ENCODE measurements around the gene PCF11.

The PCF11 gene, protein sequence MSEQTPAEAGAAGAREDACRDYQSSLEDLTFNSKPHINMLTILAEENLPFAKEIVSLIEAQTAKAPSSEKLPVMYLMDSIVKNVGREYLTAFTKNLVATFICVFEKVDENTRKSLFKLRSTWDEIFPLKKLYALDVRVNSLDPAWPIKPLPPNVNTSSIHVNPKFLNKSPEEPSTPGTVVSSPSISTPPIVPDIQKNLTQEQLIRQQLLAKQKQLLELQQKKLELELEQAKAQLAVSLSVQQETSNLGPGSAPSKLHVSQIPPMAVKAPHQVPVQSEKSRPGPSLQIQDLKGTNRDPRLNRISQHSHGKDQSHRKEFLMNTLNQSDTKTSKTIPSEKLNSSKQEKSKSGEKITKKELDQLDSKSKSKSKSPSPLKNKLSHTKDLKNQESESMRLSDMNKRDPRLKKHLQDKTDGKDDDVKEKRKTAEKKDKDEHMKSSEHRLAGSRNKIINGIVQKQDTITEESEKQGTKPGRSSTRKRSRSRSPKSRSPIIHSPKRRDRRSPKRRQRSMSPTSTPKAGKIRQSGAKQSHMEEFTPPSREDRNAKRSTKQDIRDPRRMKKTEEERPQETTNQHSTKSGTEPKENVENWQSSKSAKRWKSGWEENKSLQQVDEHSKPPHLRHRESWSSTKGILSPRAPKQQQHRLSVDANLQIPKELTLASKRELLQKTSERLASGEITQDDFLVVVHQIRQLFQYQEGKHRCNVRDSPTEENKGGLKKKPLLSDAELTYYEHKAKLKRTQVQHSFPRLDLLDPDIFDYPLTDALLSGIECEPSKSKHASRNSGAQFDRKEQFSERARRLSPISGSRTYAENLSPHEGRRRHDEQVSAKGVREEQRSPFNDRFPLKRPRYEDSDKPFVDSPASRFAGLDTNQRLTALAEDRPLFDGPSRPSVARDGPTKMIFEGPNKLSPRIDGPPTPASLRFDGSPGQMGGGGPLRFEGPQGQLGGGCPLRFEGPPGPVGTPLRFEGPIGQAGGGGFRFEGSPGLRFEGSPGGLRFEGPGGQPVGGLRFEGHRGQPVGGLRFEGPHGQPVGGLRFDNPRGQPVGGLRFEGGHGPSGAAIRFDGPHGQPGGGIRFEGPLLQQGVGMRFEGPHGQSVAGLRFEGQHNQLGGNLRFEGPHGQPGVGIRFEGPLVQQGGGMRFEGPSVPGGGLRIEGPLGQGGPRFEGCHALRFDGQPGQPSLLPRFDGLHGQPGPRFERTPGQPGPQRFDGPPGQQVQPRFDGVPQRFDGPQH (N-terminal part only)

DNA sequence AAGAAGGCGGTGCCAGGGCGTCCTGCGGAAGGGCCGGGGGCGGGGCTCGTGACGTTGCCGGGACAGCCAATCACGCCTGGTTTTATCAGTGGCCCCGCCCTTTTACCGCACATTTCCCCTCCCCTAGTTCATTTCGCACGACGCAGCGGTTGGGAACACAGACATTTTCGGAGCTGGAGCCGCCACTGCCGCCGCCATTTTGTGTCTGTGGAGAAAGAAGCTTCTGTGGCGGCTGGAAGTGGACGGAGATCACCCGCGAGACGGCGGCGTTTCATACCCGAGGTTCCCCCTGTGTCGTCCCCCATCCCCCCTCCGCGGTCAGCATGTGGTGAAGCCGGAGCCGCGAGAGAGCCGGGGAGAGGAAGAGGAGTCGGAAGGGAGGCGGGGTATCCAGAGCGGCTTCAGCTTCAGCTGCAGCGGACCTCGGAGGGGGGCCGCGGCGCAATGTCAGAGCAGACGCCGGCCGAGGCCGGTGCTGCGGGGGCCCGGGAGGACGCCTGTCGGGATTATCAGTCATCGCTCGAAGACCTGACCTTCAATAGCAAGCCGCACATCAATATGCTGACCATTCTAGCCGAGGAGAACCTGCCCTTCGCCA is at the start of gene PCF11:
PCF11 (plus strand) TSS at position 136 of the 598 bp plus-strand sequence; CDS start at position 445, 309 bp downstream.
- Mint-ChIP-seq H3K9me3 (no peaks in the 10 kb centered on the region), H3K27ac (peak within 1 kb of the TSS; percentile 98), H3K36me3 (peaks cover 48% of the 10 kb centered on the region)

DNA sequence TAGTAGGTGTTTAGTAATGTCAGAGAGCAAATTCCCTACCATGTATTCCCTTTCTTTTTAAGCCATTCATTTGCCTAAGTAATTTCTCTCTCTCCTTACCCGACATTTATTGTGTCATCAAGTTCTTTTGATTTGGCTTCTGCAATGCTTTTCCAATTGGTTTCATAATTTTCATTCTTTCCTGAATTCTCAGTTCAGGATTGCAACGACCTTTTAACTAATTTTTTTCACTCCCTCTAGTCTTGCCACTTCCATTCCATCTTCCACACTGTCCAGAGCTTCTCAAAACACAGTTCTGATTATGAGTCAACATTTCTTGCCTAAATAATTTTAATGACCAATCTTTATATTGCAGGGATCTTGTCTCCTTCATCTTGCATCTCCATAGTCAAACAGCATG is 44.0 kb upstream of the PCF11 start:
- no peak for DNase-seq
- Mint-ChIP-seq H3K9me3 (no peaks in the 10 kb centered on the region), H3K36me3 (peaks cover 7% of the 10 kb centered on the region), H3K27ac (no peak overlapping the region), H3K27me3 (no peaks in the 10 kb centered on the region), H3K4me3 (no peak overlapping the region), H3K4me1 (peaks cover 29% of the 10 kb centered on the region)
- CTCF ChIA-PET, result no interaction called here

More for the DNA sequence above, at the start of gene PCF11:
- peaks cover 42% of the 10 kb centered on the region for H3K4me1 Mint-ChIP-seq
- no peak for DNase-seq
- H3K4me3 Mint-ChIP-seq, result peak within 1 kb of the TSS; percentile 93
- H3K27me3 Mint-ChIP-seq, result peaks cover 5% of the 10 kb centered on the region
- CTCF ChIA-PET, result interaction anchor here (0.7 to 1.2 kb wide), 4 partner anchors 35 to 189 kb away, joined by 3 to 4 read pairs (median 4); no protein-coding TSS in a partner anchor

DNA sequence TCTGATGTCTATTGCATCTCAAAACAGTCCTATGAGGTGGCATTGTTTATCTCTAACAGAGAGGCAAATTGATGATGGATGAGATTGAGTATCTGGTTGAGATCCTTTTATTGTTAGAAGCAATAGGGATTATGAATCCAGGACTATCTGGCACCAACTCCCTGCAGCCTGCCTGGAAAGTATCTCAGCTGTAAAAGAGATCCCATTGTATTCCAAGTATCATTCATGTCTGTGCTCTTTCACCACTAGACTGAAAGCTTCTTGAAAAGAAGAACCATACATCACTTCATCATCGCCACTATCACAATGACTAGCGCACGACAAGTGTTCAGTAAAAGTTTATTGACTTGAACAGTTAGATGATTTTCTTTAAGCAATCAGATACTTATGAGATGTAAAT is 41.9 kb upstream of the PCF11 start:
- Mint-ChIP-seq H3K27ac (no peak overlapping the region), H3K36me3 (peaks cover 7% of the 10 kb centered on the region), H3K4me3 (no peak overlapping the region), H3K9me3 (no peaks in the 10 kb centered on the region), H3K27me3 (no peaks in the 10 kb centered on the region), H3K4me1 (peaks cover 46% of the 10 kb centered on the region)
- no peak for DNase-seq
- CTCF ChIA-PET, result no interaction called here

DNA sequence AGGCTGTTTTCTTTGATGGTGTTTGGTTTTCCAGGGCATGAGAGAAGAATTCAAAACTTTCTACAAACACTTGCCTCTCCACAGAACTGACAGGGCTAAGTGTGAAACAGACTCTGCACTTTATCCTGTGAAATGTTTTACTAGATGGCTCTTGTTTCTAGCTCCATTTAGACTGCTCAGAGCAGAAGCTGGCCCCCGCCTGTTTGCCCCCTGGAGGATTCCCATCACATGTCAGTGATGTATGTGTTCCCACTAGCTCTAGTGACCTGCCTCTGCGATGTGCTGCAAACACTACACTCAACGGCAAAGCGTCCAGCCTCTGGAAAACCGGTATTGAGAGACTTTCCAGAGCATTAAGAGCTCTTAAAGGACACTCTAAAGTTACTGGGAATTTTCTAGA is 41.4 kb upstream of the PCF11 start:
- H3K4me1 Mint-ChIP-seq, result peaks cover 51% of the 10 kb centered on the region
- no peaks in the 10 kb centered on the region for H3K27me3 Mint-ChIP-seq
- H3K9me3 Mint-ChIP-seq, result no peaks in the 10 kb centered on the region
- no peak overlapping the region for H3K27ac Mint-ChIP-seq
- H3K4me3 Mint-ChIP-seq, result no peak overlapping the region
- no peak for DNase-seq
- CTCF ChIA-PET, result interaction anchor here (1.0 to 1.4 kb wide), 2 partner anchors 135 to 185 kb away, joined by 3 to 5 read pairs; no protein-coding TSS in a partner anchor
- H3K36me3 Mint-ChIP-seq, result peaks cover 7% of the 10 kb centered on the region

DNA sequence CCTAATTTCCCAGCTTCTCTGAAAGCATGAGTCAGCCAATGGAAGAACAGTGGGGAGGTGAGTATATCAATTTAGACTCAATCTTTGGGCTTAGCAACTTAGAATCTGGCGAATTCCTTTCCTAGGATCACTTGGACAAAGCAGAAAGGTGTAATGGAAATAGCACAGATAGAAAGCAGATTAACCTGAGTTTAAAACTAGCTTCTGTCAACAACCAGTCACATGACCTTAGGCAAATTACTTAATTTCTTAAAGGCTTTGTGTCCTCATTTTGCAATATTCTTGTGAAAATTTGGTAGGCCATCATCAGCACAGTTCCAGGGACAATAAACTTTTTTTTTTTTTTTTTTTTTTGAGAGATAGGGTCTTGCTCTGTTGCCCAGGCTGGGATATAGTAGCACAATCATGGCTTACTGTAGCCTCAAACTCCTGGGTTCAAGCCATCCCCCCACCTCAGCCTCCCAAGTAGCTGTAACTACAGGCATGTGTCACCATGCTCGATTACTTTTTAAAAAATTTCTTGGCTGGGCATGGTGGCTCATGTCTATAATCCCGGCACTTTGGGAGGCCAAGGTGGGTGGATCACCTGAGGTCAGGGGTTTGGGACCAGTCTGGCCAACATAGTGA is 40.8 kb upstream of the PCF11 start:
- Mint-ChIP-seq H3K4me3 (peak overlapping the region; percentile 40), H3K27me3 (no peaks in the 10 kb centered on the region), H3K27ac (no peak overlapping the region), H3K9me3 (no peaks in the 10 kb centered on the region), H3K4me1 (peaks cover 55% of the 10 kb centered on the region), H3K36me3 (peaks cover 6% of the 10 kb centered on the region)
- CTCF ChIA-PET, result interaction anchor here (1.0 to 1.4 kb wide), 2 partner anchors 134 to 186 kb away, joined by 3 to 5 read pairs; no protein-coding TSS in a partner anchor
- DNase-seq, result no peak

DNA sequence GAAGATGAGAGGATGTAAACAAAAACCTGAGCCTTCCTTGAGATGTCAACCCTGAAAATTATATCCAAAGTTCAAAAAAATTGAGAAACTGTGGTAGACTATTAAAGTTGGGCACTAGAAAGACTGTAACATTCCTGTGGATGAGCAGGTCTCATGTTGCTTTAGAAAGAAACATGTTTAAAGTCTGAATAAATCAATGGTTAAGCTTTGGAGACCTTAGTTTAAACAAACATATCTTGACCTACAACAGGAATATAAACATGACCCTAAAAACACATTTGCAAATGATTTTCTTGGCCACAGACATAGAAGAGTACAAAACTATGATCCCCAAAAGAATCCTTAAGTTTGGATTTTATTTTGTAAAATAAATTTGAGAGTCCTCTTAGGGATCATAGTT is 38.1 kb upstream of the PCF11 start:
- H3K27me3 Mint-ChIP-seq, result no peaks in the 10 kb centered on the region
- no peaks in the 10 kb centered on the region for H3K9me3 Mint-ChIP-seq
- CTCF ChIA-PET, result no interaction called here
- no peak overlapping the region for H3K4me3 Mint-ChIP-seq
- peaks cover 72% of the 10 kb centered on the region for H3K4me1 Mint-ChIP-seq
- no peak for DNase-seq
- peaks cover 4% of the 10 kb centered on the region for H3K36me3 Mint-ChIP-seq
- peak overlapping the region; percentile 70 for H3K27ac Mint-ChIP-seq

DNA sequence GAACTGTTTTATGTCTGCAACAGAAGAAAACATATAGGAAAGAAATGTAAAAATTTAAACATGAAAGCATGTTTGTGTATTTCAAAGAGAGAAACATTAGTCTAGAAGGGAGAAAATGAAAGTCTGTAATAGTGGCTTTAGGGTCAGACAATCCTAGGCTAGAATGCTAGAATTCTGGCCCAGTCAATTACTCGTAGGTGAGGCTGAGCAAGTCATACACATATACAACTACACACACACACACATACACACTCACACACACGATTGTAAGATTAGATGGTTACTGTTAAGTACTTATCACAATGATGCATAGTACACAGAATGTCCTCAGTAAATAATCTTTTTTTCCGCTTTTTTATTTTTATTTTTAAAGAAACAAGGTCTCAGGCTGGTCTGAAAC is 37.7 kb upstream of the PCF11 start:
- Mint-ChIP-seq H3K27ac (peak overlapping the region; percentile 51), H3K4me1 (peaks cover 72% of the 10 kb centered on the region), H3K9me3 (no peaks in the 10 kb centered on the region), H3K27me3 (no peaks in the 10 kb centered on the region), H3K4me3 (no peak overlapping the region), H3K36me3 (peaks cover 4% of the 10 kb centered on the region)
- DNase-seq, result no peak
- CTCF ChIA-PET, result no interaction called here

DNA sequence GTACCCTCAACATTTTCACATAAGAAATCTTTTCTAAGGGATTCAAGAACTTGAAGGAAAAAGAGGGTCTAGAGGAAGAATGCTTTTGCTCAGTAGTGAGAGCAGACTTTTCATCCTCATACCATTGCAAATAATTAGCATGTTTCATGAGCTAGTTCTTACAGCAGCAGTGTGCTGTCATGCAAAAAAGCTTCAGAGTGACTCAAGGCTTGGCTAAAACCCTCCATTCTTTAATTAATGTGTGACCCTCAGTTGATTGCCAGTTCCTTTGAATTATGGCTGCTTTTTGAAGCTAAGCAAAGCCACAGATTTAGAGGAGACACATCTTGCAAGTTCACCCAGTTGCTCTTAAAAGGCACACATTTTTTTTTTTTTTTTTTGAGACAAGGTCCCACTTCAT is 36.6 kb upstream of the PCF11 start:
- Mint-ChIP-seq H3K27me3 (no peaks in the 10 kb centered on the region), H3K27ac (no peak overlapping the region), H3K36me3 (peaks cover 3% of the 10 kb centered on the region), H3K4me3 (no peak overlapping the region), H3K9me3 (no peaks in the 10 kb centered on the region), H3K4me1 (peaks cover 65% of the 10 kb centered on the region)
- DNase-seq, result no peak
- CTCF ChIA-PET, result interaction anchor here (0.5 to 1.2 kb wide), 2 partner anchors 44 to 172 kb away, joined by 3 to 4 read pairs; no protein-coding TSS in a partner anchor

DNA sequence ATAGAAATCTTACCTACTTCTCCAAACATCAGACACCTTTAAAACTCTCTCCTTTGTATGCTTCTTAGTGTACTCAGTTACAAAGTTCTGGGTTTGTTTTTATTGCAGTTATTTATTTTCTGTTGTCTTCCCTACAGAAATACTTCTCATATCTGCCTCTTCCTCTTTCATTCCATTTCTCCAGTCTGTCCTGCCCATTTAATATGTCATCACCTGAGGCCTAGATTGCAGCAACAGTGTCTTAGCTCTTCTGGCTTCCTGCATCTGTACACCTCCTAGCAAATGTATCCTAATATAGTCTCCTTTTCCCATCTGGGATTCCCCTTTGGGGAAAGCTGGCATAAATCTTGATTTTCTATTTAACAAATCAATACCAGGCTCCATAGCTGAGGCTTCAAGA is 34.9 kb upstream of the PCF11 start:
- no peak overlapping the region for H3K4me3 Mint-ChIP-seq
- H3K27me3 Mint-ChIP-seq, result peaks cover 5% of the 10 kb centered on the region
- CTCF ChIA-PET, result interaction anchor here (1.4 kb wide), 1 partner anchor 35 kb away, joined by 3 read pairs; the partner anchor contains the start of gene PCF11
- peak overlapping the region; percentile 25 for H3K27ac Mint-ChIP-seq
- no peak for DNase-seq
- no peaks in the 10 kb centered on the region for H3K36me3 Mint-ChIP-seq
- H3K4me1 Mint-ChIP-seq, result peaks cover 51% of the 10 kb centered on the region
- H3K9me3 Mint-ChIP-seq, result no peaks in the 10 kb centered on the region

DNA sequence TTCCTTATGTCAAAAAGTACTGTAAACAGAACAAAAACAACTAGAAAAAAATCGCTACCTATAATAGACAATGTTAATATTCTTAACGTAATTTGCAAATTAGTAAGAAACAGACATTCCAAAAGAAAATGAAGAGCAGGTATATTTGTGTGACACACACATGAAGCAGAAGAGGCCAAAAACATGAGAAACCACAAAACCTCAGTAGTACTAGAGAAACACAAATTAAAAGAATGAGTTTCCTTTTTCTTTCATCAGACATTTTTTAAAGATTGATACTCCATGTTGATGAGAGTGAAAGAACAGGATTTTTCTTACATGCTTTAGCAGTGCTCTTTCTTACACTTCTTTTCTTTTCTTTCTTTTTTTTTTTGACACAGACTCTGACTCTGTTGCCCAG is 34.2 kb upstream of the PCF11 start:
- CTCF ChIA-PET, result interaction anchor here (1.4 kb wide), 1 partner anchor 34 kb away, joined by 3 read pairs; the partner anchor contains the start of gene PCF11

DNA sequence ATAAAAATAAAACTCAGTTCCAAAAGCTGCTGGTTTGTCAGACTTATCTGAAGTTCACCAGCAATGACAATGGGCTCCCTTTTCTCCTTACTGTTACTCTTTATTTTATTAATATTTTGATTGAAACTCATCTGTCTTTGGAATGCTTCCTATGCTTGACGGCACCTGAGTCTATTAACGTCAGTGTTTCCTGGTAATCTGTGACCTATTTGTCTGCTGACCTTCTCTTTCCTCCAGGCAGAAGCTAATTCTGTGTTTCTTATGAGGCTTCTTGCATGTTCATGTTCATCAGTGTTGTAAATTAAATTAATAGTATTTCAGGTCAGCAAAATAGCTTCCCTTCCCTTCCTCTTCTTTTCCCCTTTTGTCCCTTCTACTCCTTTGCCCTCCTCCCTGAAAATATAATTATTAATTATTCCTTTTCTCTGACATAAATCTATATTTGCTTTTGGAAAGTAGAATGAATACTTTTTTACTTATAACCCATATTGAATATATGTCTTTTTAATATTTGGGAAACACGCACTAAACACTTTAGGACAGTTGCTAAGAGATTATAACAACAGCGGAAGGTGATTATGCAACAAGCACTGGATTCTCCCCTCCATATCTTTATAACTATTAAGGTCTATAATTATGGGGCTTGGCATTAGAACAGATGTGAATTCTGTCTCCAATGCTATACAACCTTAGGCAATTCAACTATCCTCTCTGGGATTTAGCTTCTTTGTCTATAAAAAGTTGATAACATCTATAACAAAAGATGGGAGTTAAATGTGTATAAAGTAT is 32.1 kb upstream of the PCF11 start:
- Mint-ChIP-seq H3K27me3 (peaks cover 5% of the 10 kb centered on the region), H3K36me3 (no peaks in the 10 kb centered on the region), H3K27ac (no peak overlapping the region), H3K4me1 (peaks cover 28% of the 10 kb centered on the region), H3K4me3 (no peak overlapping the region), H3K9me3 (no peaks in the 10 kb centered on the region)
- CTCF ChIA-PET, result no interaction called here
- no peak for DNase-seq

More for the DNA sequence above, 34.2 kb upstream of the PCF11 start:
- H3K36me3 Mint-ChIP-seq, result no peaks in the 10 kb centered on the region
- H3K27me3 Mint-ChIP-seq, result peaks cover 5% of the 10 kb centered on the region
- peaks cover 44% of the 10 kb centered on the region for H3K4me1 Mint-ChIP-seq
- no peak for DNase-seq
- peak overlapping the region; percentile 29 for H3K27ac Mint-ChIP-seq
- no peak overlapping the region for H3K4me3 Mint-ChIP-seq
- no peaks in the 10 kb centered on the region for H3K9me3 Mint-ChIP-seq

DNA sequence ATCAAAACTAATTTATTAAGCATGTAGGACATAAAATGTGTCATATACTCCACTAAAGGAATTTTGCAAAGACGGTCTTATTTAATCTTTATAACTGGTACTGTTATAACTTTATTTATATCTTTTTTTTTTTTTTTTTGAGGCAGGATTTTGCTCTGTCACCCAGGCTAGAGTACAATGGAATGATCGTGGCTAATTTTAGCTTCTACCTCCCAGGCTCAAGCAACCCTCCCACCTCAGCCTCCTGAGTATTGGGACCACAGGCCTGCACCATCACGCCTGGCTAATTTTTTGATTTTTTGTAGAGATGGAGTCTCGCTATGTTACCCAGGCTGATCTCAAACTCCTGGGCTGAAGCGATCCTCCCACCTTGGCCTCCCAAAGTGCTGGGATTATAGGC is 31.4 kb upstream of the PCF11 start:
- DNase-seq, result no peak
- no peaks in the 10 kb centered on the region for H3K9me3 Mint-ChIP-seq
- H3K36me3 Mint-ChIP-seq, result no peaks in the 10 kb centered on the region
- peaks cover 21% of the 10 kb centered on the region for H3K4me1 Mint-ChIP-seq
- CTCF ChIA-PET, result no interaction called here
- H3K27me3 Mint-ChIP-seq, result peaks cover 5% of the 10 kb centered on the region
- no peak overlapping the region for H3K4me3 Mint-ChIP-seq
- no peak overlapping the region for H3K27ac Mint-ChIP-seq

DNA sequence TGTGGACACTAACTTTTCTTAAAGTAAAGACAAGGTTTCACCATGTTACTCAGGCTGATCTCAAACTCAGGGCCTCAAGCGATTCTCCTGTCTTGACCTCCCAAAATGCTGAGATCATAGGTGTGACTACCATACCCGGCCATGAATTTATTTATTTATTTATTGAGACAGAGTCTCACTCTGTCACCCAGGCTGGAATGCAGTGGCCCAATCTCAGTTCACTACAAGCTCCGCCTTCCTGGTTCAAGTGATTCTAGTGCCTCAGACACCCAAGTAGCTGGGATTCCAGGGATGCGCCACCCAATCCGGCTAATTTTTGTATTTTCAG is 29.7 kb upstream of the PCF11 start:
- peaks cover 5% of the 10 kb centered on the region for H3K27me3 Mint-ChIP-seq
- H3K4me3 Mint-ChIP-seq, result no peak overlapping the region
- H3K9me3 Mint-ChIP-seq, result no peaks in the 10 kb centered on the region
- DNase-seq, result no peak
- CTCF ChIA-PET, result no interaction called here
- no peaks in the 10 kb centered on the region for H3K36me3 Mint-ChIP-seq
- no peak overlapping the region for H3K27ac Mint-ChIP-seq
- peaks cover 9% of the 10 kb centered on the region for H3K4me1 Mint-ChIP-seq
